ENCODE measurements around the gene EVI5. TPM values are rescaled to one million over a fixed set of nuclear protein-coding genes. Genes with fewer than 3 reads are reported as not detected.

Gene EVI5
- total RNA-seq, 1 donor, result 58.7 TPM

DNA sequence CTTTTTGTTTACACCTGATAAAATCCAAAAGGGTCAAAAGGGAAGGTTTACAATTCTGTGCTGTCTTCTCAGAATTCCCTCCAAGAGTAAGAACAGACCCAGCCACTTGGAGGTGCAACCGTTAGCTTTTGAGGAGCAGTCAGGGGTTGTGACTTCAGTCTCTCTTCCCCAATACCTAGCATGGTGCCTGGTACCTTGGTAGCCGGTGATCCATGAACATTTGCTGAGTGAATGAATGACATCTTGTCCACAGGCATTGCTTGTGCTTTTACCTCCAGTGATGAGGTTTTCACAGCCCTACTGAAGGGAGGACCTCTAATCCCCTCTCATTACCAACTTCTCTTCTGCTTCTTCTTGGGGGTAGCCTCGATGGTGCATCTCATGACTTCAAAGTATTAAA lies 309.9 kb downstream of the EVI5 start:
- DNase-seq (ENCODE audit: low read depth), result no peak
- TF ChIP-seq, protein P1, sequence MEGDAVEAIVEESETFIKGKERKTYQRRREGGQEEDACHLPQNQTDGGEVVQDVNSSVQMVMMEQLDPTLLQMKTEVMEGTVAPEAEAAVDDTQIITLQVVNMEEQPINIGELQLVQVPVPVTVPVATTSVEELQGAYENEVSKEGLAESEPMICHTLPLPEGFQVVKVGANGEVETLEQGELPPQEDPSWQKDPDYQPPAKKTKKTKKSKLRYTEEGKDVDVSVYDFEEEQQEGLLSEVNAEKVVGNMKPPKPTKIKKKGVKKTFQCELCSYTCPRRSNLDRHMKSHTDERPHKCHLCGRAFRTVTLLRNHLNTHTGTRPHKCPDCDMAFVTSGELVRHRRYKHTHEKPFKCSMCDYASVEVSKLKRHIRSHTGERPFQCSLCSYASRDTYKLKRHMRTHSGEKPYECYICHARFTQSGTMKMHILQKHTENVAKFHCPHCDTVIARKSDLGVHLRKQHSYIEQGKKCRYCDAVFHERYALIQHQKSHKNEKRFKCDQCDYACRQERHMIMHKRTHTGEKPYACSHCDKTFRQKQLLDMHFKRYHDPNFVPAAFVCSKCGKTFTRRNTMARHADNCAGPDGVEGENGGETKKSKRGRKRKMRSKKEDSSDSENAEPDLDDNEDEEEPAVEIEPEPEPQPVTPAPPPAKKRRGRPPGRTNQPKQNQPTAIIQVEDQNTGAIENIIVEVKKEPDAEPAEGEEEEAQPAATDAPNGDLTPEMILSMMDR (IDR thresholded peaks at IDR 0.05; ENCODE audit: insufficient read depth, low read depth, low read length), result no peak
- H3K4me3 ChIP-seq (ENCODE audit: low read depth, low read length), result no peak overlapping the region

DNA sequence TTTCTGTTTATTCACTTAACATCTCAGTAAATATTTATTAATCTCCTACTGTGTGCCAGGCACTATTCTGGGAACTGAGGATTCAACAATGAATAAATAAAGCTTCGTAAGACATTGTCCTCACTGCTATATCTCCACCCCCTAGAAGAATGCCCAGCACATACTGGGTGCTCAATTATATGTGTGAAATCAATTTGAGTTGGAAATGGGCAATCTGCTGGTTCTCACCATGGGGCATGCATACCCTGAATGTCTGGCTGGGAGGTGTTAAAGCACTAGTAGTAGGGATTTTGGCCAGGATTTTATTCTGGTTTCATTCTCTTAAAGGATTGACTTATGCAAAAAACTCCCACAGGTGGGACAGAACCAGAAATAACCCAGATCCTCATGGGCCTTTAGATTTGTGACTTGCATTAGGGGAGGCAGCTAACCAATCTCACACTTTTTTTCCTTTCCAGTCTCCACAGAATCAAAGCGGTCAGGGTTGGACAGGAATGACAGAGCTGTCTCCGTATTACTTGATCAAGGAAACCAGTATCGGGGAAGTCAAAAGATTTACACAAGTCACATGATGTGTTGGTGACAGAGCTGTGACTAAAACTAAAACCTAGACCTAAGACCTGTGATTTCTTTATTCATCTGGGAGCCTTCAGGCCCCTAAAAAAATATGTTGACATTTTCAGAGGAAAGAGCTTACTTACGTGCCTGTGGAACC lies 311.0 kb downstream of the EVI5 start:
- no peak overlapping the region for H3K4me3 ChIP-seq (ENCODE audit: low read depth, low read length)
- TF ChIP-seq, protein P1 (IDR thresholded peaks at IDR 0.05; ENCODE audit: insufficient read depth, low read depth, low read length), result no peak

GRCh38 chr1:92470216-92470615 lies 314.7 kb downstream of the EVI5 start:
- TF ChIP-seq, protein P1 (IDR thresholded peaks at IDR 0.05; ENCODE audit: insufficient read depth, low read depth, low read length), result no peak
- DNase-seq (ENCODE audit: low read depth), result no peak
- no peak overlapping the region for H3K4me3 ChIP-seq (ENCODE audit: low read depth, low read length)

More for the DNA sequence above, 311.0 kb downstream of the EVI5 start:
- DNase-seq (ENCODE audit: low read depth), result no peak

GRCh38 chr1:92466683-92467352 lies 318.1 kb downstream of the EVI5 start:
- TF ChIP-seq, protein P1 (IDR thresholded peaks at IDR 0.05; ENCODE audit: insufficient read depth, low read depth, low read length), result no peak

GRCh38 chr1:92465256-92465647 lies 319.7 kb downstream of the EVI5 start:
- no peak for DNase-seq (ENCODE audit: low read depth)
- no peak overlapping the region for H3K4me3 ChIP-seq (ENCODE audit: low read depth, low read length)
- TF ChIP-seq, protein P1 (IDR thresholded peaks at IDR 0.05; ENCODE audit: insufficient read depth, low read depth, low read length), result no peak

More at GRCh38 chr1:92466683-92467352, 318.1 kb downstream of the EVI5 start:
- DNase-seq (ENCODE audit: low read depth), result no peak
- H3K4me3 ChIP-seq (ENCODE audit: low read depth, low read length), result no peak overlapping the region

DNA sequence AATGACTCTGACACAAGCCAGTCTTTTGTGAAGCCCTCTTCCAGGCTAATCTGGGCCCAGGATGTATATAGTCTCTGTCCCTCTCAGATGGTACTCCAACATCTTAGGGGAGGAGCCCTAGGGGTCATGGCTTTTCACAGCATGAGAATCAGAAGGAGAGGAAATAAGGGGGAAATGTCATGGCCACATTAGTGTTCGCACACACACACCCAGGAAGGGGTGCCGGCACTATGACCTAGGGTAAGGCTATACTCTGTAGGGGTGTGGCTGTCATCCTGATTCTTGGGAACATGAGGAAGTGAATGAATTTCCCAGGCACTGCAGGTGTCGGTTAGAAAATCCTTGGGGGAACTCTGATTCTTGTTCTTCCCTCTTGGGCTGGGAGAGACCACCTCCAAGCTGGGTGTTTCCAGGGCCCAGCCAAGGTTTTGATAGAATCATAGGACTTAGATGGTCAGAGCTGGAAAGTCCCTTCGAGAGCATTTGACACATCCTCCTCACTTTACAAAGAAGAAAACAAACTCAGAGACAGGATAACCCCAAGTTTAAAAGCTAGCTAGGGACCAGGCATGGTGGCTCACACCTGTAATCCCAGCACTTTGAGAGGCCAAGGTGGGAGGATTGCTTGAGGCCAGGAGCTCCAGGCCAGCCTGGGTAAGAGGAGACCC lies 320.2 kb downstream of the EVI5 start:
- TF ChIP-seq, protein P1 (IDR thresholded peaks at IDR 0.05; ENCODE audit: insufficient read depth, low read depth, low read length), result no peak
- no peak overlapping the region for H3K4me3 ChIP-seq (ENCODE audit: low read depth, low read length)
- DNase-seq (ENCODE audit: low read depth), result no peak
